HepG2 (cell line): ENCODE data around the gene PSMA3. TPM values are rescaled to one million over a fixed set of nuclear protein-coding genes. Genes with fewer than 3 reads are reported as not detected.
"Not testable (repeated sequence)": the region's sequence is repeated elsewhere in the genome, so short reads cannot be mapped to it uniquely, and the experiment has no call there.

ENCODE experiments used
- ATAC-seq: fragments of 200-7000 bp; cut with Tn5 transposase; 3 replicates; pipeline ENCODE4 v1.9.1; 2020; ENCODE audit warnings: mild to moderate bottlenecking, moderate library complexity
- BruUV-seq: library from RNA; stranded (reverse); fragments of 400-500 nt; replicated peaks from 2 replicates; lab custom pipeline; 2021; lab: Mats Ljungman, UMichigan
- CTCF ChIA-PET: fragments of 300-600 bp; formaldehyde crosslinking; extraction: SDS; loops from one replicate; lab custom pipeline; 2021; ENCODE audit warnings: low total read pairs, inconsistent platforms, low intra/inter-chr PET ratio; lab: Yijun Ruan, JAX
- POLR2A ChIA-PET: fragments of 350-600 bp; sonication (Branson Sonifier 250); formaldehyde crosslinking; loops from one replicate; lab custom pipeline; 2020; ENCODE audit warnings: antibody characterized with exemption, inconsistent platforms; lab: Yijun Ruan, JAX
- DNase-seq: peaks from one replicate; pipeline ENCODE4 v3.0.0-alpha.2; 2015; ENCODE audit warnings: low spot score
- FAIRE-seq: peaks from 3 replicates; lab custom pipeline; 2011; peaks lifted over from hg19 to GRCh38; lab: Jason Lieb, UNC
- H2AFZ ChIP-seq: one replicate; pipeline ENCODE4 v1.6.1; 2011; ENCODE audit warnings: low read length, inconsistent platforms
- H3K27ac ChIP-seq: fragments of 300-600 bp; 3 replicates; pipeline ENCODE4 v1.8.0; 2011; ENCODE audit warnings: mixed run types, mild to moderate bottlenecking, mixed read lengths, low read length, inconsistent platforms; ENCODE audit not compliant: insufficient read depth; ENCODE audit errors: extremely low read length
- H3K27me3 ChIP-seq, 2 experiments: fragments of 200-600 bp in 1 of 2; 2 replicates in 1 of 2; 3 replicates in 1 of 2; pipeline versions ENCODE4 v1.6.0 to v1.8.0; 2011; ENCODE audit warnings: low read length in 2 of 2, mild to moderate bottlenecking in 2 of 2, moderate library complexity in 2 of 2, inconsistent platforms in 1 of 2; ENCODE audit not compliant: insufficient read depth in 2 of 2, control insufficient read depth in 1 of 2
- H3K36me3 ChIP-seq, 2 experiments: fragments of 200-600 bp in 1 of 2; replicated peaks in 1 of 2; 2 replicates in 1 of 2; 3 replicates in 1 of 2; pipeline versions ENCODE4 v1.5.1 to v1.8.0; 2011; ENCODE audit warnings: low read length in 2 of 2, inconsistent platforms in 1 of 2; ENCODE audit not compliant: insufficient read depth in 2 of 2, control insufficient read depth in 1 of 2
- H3K4me1 ChIP-seq: 2 replicates; pipeline ENCODE4 v1.5.1; 2012; ENCODE audit warnings: low read length, inconsistent platforms; ENCODE audit not compliant: insufficient read depth
- H3K4me2 ChIP-seq: 2 replicates; pipeline ENCODE4 v1.6.0; 2011; ENCODE audit warnings: low read depth, low read length, inconsistent platforms
- H3K4me3 ChIP-seq, 3 experiments: fragments of 200-600 bp in 1 of 3; sonication (generic), shearing (Covaris generic) in 1 of 3; replicated peaks in 1 of 3; 2 replicates each; pipeline ENCODE4 v1.5.1; 2011 to 2016; ENCODE audit warnings: low read length in 3 of 3, inconsistent platforms in 2 of 3, low read depth in 2 of 3, mild to moderate bottlenecking in 2 of 3, control low read depth in 1 of 3, mixed read lengths in 1 of 3; ENCODE audit not compliant: insufficient read depth in 1 of 3
- H3K79me2 ChIP-seq: one replicate; pipeline ENCODE4 v1.6.1; 2011; ENCODE audit warnings: low read length, inconsistent platforms; ENCODE audit not compliant: insufficient read depth
- H3K9ac ChIP-seq: 2 replicates; pipeline ENCODE4 v1.6.0; 2011; ENCODE audit warnings: mild to moderate bottlenecking, low read depth, low read length, inconsistent platforms; ENCODE audit not compliant: insufficient read depth
- H3K9me3 ChIP-seq: 2 replicates; pipeline ENCODE4 v1.5.1; 2012; ENCODE audit warnings: mild to moderate bottlenecking, low read length
- H4K20me1 ChIP-seq: 2 replicates; pipeline ENCODE4 v1.6.0; 2011; ENCODE audit warnings: inconsistent platforms, mild to moderate bottlenecking, low read length, moderate library complexity; ENCODE audit not compliant: insufficient read depth
- AGO2 ChIP-seq: fragments of 200-400 bp; formaldehyde crosslinking; optimal IDR thresholded peaks from 2 replicates; pipeline ENCODE3; 2017; ENCODE audit warnings: mild to moderate bottlenecking, low read depth, low read length, moderate library complexity
- HOXA5 ChIP-seq: sonication (generic); formaldehyde crosslinking; IDR thresholded peaks from 2 replicates; pipeline ENCODE4 v1.4.0; 2020; ENCODE audit warnings: missing genetic modification reagents
- WGBS: methylation state at CpG from one replicate; pipeline ENCODE4 v1.1.6; 2017; ENCODE audit warnings: low lambda C conversion rate; 5-methylcytosine and 5-hydroxymethylcytosine counted together
- in situ Hi-C: cut with HindIII; loops from 2 replicates; pipeline ENCODE4 v1.10.0; 2017; ENCODE audit warnings: low pct_unique_long_range_greater_than_20kb; ENCODE audit not compliant: extremely low pct_ligation_motif_present
- intact Hi-C: fragments of 100-400 bp; cut with micrococcal nuclease; formaldehyde crosslinking; loops from one replicate; pipeline ENCODE4 v1.10.0; 2022; ENCODE audit not compliant: unreplicated experiment
- polyA plus RNA-seq, 8 experiments: library from polyadenylated mRNA; depleted of rRNA in 3 of 8; stranded (reverse) in 7 of 8; unstranded in 1 of 8; fragments of >200 nt; fragmentation: Illumina TruSeq in 4 of 8; extraction: Trizol in 4 of 8; gene quantifications; 2 replicates each; pipeline versions ENCODE4 v1.2.1 to v1.2.3, GENCODE V29; 2011 to 2016; ENCODE audit warnings: low read depth in 4 of 8, missing spikeins in 1 of 8, mixed read lengths in 1 of 8; ENCODE audit not compliant: insufficient read depth in 1 of 8
- total RNA-seq, 5 experiments: library from RNA; depleted of rRNA; stranded (reverse); fragments of >200 nt; fragmentation: Illumina TruSeq; extraction: Trizol; gene quantifications; 2 replicates each; pipeline ENCODE4 v1.2.3, GENCODE V29; 2016; ENCODE audit warnings: low read depth in 1 of 5
- TF ChIP-seq, protein P1 (sequence below): sonication (generic); formaldehyde crosslinking; IDR thresholded peaks from 2 replicates; pipeline ENCODE4 v1.4.0; 2020; ENCODE audit warnings: missing genetic modification reagents, mild to moderate bottlenecking, borderline replicate concordance

The PSMA3 gene
- total and polyA plus RNA-seq, 2 of the 13 experiments (the other 11 are each of a cell fraction or from before 2014, with no cell fraction given): 232 to 275 TPM

DNA sequence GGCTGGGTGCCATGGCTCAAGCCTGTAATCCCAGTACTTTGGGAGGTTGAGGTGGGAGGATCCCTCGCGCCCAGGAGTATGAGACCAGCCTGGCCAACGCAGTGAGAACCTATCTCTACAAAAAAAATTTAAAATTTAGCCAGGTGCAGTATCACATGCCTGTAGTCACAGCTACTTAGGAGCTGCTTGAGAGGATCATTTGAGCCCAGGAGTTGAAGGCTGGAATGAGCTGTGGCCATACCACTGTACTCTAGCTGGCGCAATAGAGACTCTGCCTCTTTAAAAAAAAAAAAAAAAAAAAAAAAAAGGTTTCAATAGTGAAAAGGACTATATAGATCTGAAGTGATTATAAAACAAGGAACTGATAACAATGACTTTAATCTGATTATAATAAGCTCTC lies 13.5 kb downstream of the PSMA3 start:
- Histone ChIP-seq H3K27ac (no peak overlapping the region), H3K4me1 (no peaks in the 10 kb centered on the region), H3K36me3 (peaks cover 16 to 72% of the 10 kb centered on the region in 2 experiments)
- CTCF ChIA-PET: no interaction called here
- FAIRE-seq: no peak
- no TSS peak for BruUV-seq
- no peak for TF ChIP-seq HOXA5 (CRISPR knock-in tag)
- TF ChIP-seq, protein P1, sequence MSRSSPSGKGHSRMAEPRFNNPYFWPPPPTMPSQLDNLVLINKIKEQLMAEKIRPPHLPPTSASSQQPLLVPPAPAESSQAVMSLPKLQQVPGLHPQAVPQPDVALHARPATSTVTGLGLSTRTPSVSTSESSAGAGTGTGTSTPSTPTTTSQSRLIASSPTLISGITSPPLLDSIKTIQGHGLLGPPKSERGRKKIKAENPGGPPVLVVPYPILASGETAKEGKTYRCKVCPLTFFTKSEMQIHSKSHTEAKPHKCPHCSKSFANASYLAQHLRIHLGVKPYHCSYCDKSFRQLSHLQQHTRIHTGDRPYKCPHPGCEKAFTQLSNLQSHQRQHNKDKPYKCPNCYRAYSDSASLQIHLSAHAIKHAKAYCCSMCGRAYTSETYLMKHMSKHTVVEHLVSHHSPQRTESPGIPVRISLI (CRISPR knock-in tag): peak; percentile 62; the same call in 1 of the 2 replicates
- TF ChIP-seq, all 625 proteins: peak for 1
- Histone ChIP-seq H3K4me3 (no peak overlapping the region), H3K9ac (no peak overlapping the region), H3K27me3 (no peaks in the 10 kb centered on the region), H4K20me1 (no peaks in the 10 kb centered on the region), H3K9me3 (no peaks in the 10 kb centered on the region), H3K79me2 (peaks cover 7% of the 10 kb centered on the region), H3K4me2 (no peak overlapping the region), H2AFZ (no peak overlapping the region)
- POLR2A ChIA-PET: interaction anchor here (1.0 to 3.0 kb wide), 4 partner anchors 14 to 40 kb away, joined by 3 to 16 read pairs (median 4); partner anchors contain the start of genes ARID4A and PSMA3
- in situ Hi-C loops (no loop called here), intact Hi-C loops (no loop called here)
- ATAC-seq (peak; percentile 69), DNase-seq (no peak)
- over 99% methylated on average over 4 of the region's 4 CpGs for WGBS

DNA sequence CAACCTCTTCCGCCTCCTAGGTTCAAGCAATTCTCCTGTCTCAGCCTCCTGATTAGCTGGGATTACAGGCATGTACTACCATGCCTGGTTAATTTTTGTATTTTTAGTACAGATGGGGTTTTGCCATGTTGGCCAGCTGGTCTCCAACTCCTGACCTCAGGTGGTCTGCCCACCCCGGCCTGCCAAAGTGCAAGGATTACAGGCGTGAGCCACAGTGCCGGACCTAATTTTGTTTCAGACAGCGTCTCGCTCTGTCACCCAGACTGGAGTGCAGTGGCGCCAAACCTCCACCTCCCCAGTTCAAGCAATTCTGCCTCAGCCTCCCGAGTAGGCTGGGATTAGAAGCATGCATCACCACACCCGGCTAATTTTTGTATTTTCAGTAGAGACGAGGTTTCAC lies 17.4 kb downstream of the PSMA3 start:
- FAIRE-seq, DNase-seq, H3K9ac ChIP-seq, H3K79me2 ChIP-seq, H3K27me3 ChIP-seq, CTCF ChIA-PET, BruUV-seq, H3K9me3 ChIP-seq, H3K4me2 ChIP-seq, H4K20me1 ChIP-seq, H3K4me3 ChIP-seq, ATAC-seq, intact Hi-C loops, in situ Hi-C loops, H2AFZ ChIP-seq, H3K4me1 ChIP-seq, H3K27ac ChIP-seq: not testable (repeated sequence)
- WGBS: 99% methylated on average over 10 of the region's 10 CpGs
- TF ChIP-seq AGO2: peak; percentile 21
- POLR2A ChIA-PET: interaction anchor here (1.6 to 4.2 kb wide), 3 partner anchors 11 to 36 kb away, joined by 3 to 22 read pairs (median 4); partner anchors contain the start of genes ARID4A and PSMA3
- peaks cover 23 to 81% of the 10 kb centered on the region in 2 experiments for H3K36me3 ChIP-seq
